IMR-90 (cell line): Measurements from ENCODE around the gene MYADML2. TPM values are rescaled to one million over a fixed set of nuclear protein-coding genes. Genes with fewer than 3 reads are reported as not detected.

ENCODE experiments used
- ATAC-seq: fragments of 200-7000 bp; cut with Tn5 transposase; 2 replicates; pipeline ENCODE4 v1.9.1; 2020; ENCODE audit warnings: low read depth, mild to moderate bottlenecking, moderate library complexity
- BruUV-seq: library from RNA; stranded (reverse); fragments of 400-500 nt; replicated peaks from 2 replicates; lab custom pipeline; 2021; lab: Mats Ljungman, UMichigan
- CTCF ChIA-PET: fragments of 300-600 bp; formaldehyde crosslinking; extraction: SDS; loops from one replicate; lab custom pipeline; 2021; ENCODE audit warnings: antibody characterized with exemption; lab: Yijun Ruan, JAX
- POLR2A ChIA-PET: fragments of 300-600 bp; sonication (Branson Sonifier 250); formaldehyde crosslinking; loops from one replicate; lab custom pipeline; 2022; ENCODE audit warnings: antibody characterized with exemption; ENCODE audit not compliant: unreplicated experiment; lab: Charles Lee
- DNase-seq: peaks from one replicate; pipeline ENCODE4 v3.0.0; 2013
- H2AFZ ChIP-seq: replicated peaks from 2 replicates; pipeline ENCODE3; 2013; ENCODE audit warnings: low read length, mild to moderate bottlenecking; ENCODE audit not compliant: poor library complexity
- H2AK5ac ChIP-seq: 2 replicates; pipeline ENCODE4 v1.6.1; 2013; ENCODE audit warnings: low read depth, low read length, inconsistent platforms
- H2AK9ac ChIP-seq: replicated peaks from 2 replicates; pipeline ENCODE3; 2013; ENCODE audit warnings: mild to moderate bottlenecking, low read depth, low read length, moderate library complexity; ENCODE audit not compliant: poor library complexity
- H2BK120ac ChIP-seq: 2 replicates; pipeline ENCODE4 v1.6.1; 2013; ENCODE audit warnings: low read depth, low read length, inconsistent platforms
- H2BK15ac ChIP-seq: 3 replicates; pipeline ENCODE4 v1.6.1; 2013; ENCODE audit warnings: low read depth, low read length, inconsistent platforms
- H2BK20ac ChIP-seq: 2 replicates; pipeline ENCODE4 v1.6.1; 2013; ENCODE audit warnings: low read depth, mild to moderate bottlenecking, inconsistent platforms, low read length, moderate library complexity
- H2BK5ac ChIP-seq: 2 replicates; pipeline ENCODE4 v1.6.1; 2013; ENCODE audit warnings: mild to moderate bottlenecking, low read depth, low read length, inconsistent platforms; ENCODE audit not compliant: poor library complexity, severe bottlenecking
- H3K14ac ChIP-seq: replicated peaks from 2 replicates; pipeline ENCODE4 v1.6.1; 2013; ENCODE audit warnings: low read depth, low read length, inconsistent platforms
- H3K18ac ChIP-seq: 2 replicates; pipeline ENCODE4 v1.6.1; 2013; ENCODE audit warnings: low read depth, low read length, control low read depth
- H3K23ac ChIP-seq: 2 replicates; pipeline ENCODE4 v1.6.1; 2013; ENCODE audit warnings: low read depth, low read length, inconsistent platforms
- H3K27ac ChIP-seq: 2 replicates; pipeline ENCODE4 v1.5.1; 2013; ENCODE audit warnings: mild to moderate bottlenecking, control low read depth, low read length; ENCODE audit not compliant: insufficient read depth
- H3K27me3 ChIP-seq: 2 replicates; pipeline ENCODE4 v1.6.1; 2013; ENCODE audit warnings: low read length; ENCODE audit not compliant: control insufficient read depth, insufficient read depth
- H3K36me3 ChIP-seq: 2 replicates; pipeline ENCODE4 v1.6.1; 2013; ENCODE audit warnings: low read length, mixed read lengths; ENCODE audit not compliant: control insufficient read depth, insufficient read depth
- H3K4ac ChIP-seq: 2 replicates; pipeline ENCODE4 v1.6.1; 2013; ENCODE audit warnings: low read depth, low read length, inconsistent platforms
- H3K4me1 ChIP-seq: 2 replicates; pipeline ENCODE4 v1.6.1; 2013; ENCODE audit warnings: low read length, mixed read lengths; ENCODE audit not compliant: control insufficient read depth, insufficient read depth
- H3K4me2 ChIP-seq: 2 replicates; pipeline ENCODE4 v1.6.1; 2013; ENCODE audit warnings: low read depth, mild to moderate bottlenecking, control low read depth, low read length, moderate library complexity
- H3K4me3 ChIP-seq: 2 replicates; pipeline ENCODE4 v1.5.1; 2013; ENCODE audit warnings: low read depth, mild to moderate bottlenecking, control low read depth, low read length, moderate library complexity; ENCODE audit not compliant: insufficient read depth
- H3K56ac ChIP-seq: 2 replicates; pipeline ENCODE4 v1.6.1; 2013; ENCODE audit warnings: low read length, inconsistent platforms; ENCODE audit not compliant: insufficient read depth; ENCODE audit errors: extremely low read depth
- H3K79me1 ChIP-seq, 2 experiments: 2 replicates each; pipeline ENCODE4 v1.6.1; 2013; ENCODE audit warnings: low read length in 2 of 2, inconsistent platforms in 1 of 2, low read depth in 1 of 2
- H3K9ac ChIP-seq: 2 replicates; pipeline ENCODE4 v1.6.1; 2013; ENCODE audit warnings: low read depth, low read length, control low read depth
- H3K9me1 ChIP-seq: 2 replicates; pipeline ENCODE4 v1.6.1; 2013; ENCODE audit warnings: low read length, inconsistent platforms; ENCODE audit not compliant: insufficient read depth
- H3K9me3 ChIP-seq: 2 replicates; pipeline ENCODE4 v1.6.1; 2013; ENCODE audit warnings: low read length; ENCODE audit not compliant: control insufficient read depth, insufficient read depth
- H4K20me1 ChIP-seq: 2 replicates; pipeline ENCODE4 v1.6.1; 2013; ENCODE audit warnings: low read length, inconsistent platforms; ENCODE audit not compliant: insufficient read depth
- H4K5ac ChIP-seq: 2 replicates; pipeline ENCODE4 v1.6.1; 2013; ENCODE audit warnings: mild to moderate bottlenecking, low read depth, low read length, control low read depth
- H4K8ac ChIP-seq, 2 experiments: 2 replicates each; pipeline ENCODE4 v1.6.1; 2013; ENCODE audit warnings: low read depth in 2 of 2, low read length in 2 of 2, control low read depth in 1 of 2, inconsistent platforms in 1 of 2
- H4K91ac ChIP-seq: 2 replicates; pipeline ENCODE4 v1.6.1; 2013; ENCODE audit warnings: low read depth, low read length, inconsistent platforms; ENCODE audit not compliant: insufficient read depth
- BHLHE40 ChIP-seq: fragments of 150-350 bp; IDR thresholded peaks from 2 replicates; pipeline ENCODE4 v1.6.1; 2016; ENCODE audit warnings: mild to moderate bottlenecking, low read depth, low read length
- USF2 ChIP-seq: fragments of 150-350 bp; IDR thresholded peaks from 2 replicates; pipeline ENCODE4 v1.6.1; 2017; ENCODE audit warnings: mild to moderate bottlenecking, antibody characterized with exemption, low read length, low read depth
- WGBS, 2 experiments: methylation state at CpG; one replicate each; pipeline versions ENCODE4 v1.1.5 to v1.1.7; 2013; ENCODE audit warnings: missing lambda C conversion rate in 2 of 2; ENCODE audit not compliant: insufficient read length in 1 of 2; ENCODE audit errors: extremely low coverage in 2 of 2; 5-methylcytosine and 5-hydroxymethylcytosine counted together
- dilution Hi-C: fragments of 300-500 bp; cut with HindIII; formaldehyde crosslinking; loops from one replicate; pipeline ENCODE4 v1.14.3; 2018; ENCODE audit warnings: low sequenced_read_pairs; ENCODE audit not compliant: unreplicated experiment
- in situ Hi-C: fragments of 300-500 bp; cut with MboI; formaldehyde crosslinking; loops from 3 replicates; pipeline ENCODE4 v1.14.3; 2019; ENCODE audit warnings: low sequenced_read_pairs, inconsistent platforms, mixed read lengths
- intact Hi-C: fragments of 100-400 bp; cut with micrococcal nuclease; formaldehyde crosslinking; loops from 2 replicates; pipeline ENCODE4 v1.10.0; 2022
- polyA plus RNA-seq, 3 experiments: library from polyadenylated mRNA; depleted of rRNA; stranded (reverse); fragments of >200 nt; gene quantifications; 2 replicates each; pipeline ENCODE4 v1.2.3, GENCODE V29; 2012; ENCODE audit warnings: low replicate concordance in 1 of 3
- total RNA-seq: library from RNA; depleted of rRNA; stranded (reverse); fragments of >200 nt; gene quantifications from 2 replicates; pipeline ENCODE4 v1.2.3, GENCODE V29; 2012

MYADML2 gene
- total and polyA plus RNA-seq, 2 of the 4 experiments (the other 2 are of a cell fraction) = not detected

GRCh38 chr17:81942167-81942553 lies 4.9 kb downstream of the MYADML2 start:
- H3K4ac ChIP-seq = no peak overlapping the region
- H3K4me2 ChIP-seq = no peak overlapping the region
- no peak overlapping the region for H3K27ac ChIP-seq
- ChIA-PET CTCF (interaction anchor here (1.1 kb wide), 1 partner anchor 17 kb away, joined by 3 read pairs; no protein-coding TSS in a partner anchor), POLR2A (no interaction called here)
- no peak overlapping the region for H3K9ac ChIP-seq
- H2BK120ac ChIP-seq = no peak overlapping the region
- intact Hi-C loops (no loop called here), dilution Hi-C loops (no loop called here), in situ Hi-C loops (no loop called here)
- H2AK5ac ChIP-seq = no peak overlapping the region
- peaks cover 25% of the 10 kb centered on the region for H3K27me3 ChIP-seq
- H2BK20ac ChIP-seq = no peak overlapping the region
- no peak overlapping the region for H2BK15ac ChIP-seq
- peak overlapping the region; percentile 3 for H2AFZ ChIP-seq
- H3K4me3 ChIP-seq = no peak overlapping the region
- no peak overlapping the region for H3K14ac ChIP-seq
- no CpG with 5 or more reads among the region's 12 CpGs for WGBS, 2 experiments
- no peak overlapping the region for H4K5ac ChIP-seq
- no peaks in the 10 kb centered on the region for H3K4me1 ChIP-seq
- TF ChIP-seq USF2 = no peak
- TF ChIP-seq BHLHE40 = no peak
- no peak for ATAC-seq
- H3K18ac ChIP-seq = no peak overlapping the region
- no peak overlapping the region for H2BK5ac ChIP-seq
- no peak overlapping the region for H2AK9ac ChIP-seq
- no TSS peak for BruUV-seq
- H3K9me3 ChIP-seq = no peaks in the 10 kb centered on the region
- H3K36me3 ChIP-seq = no peaks in the 10 kb centered on the region
- no peak overlapping the region for H4K8ac ChIP-seq
- no peak overlapping the region for H3K56ac ChIP-seq
- no peaks in the 10 kb centered on the region; a peak in 1 of 4 replicates for H3K79me1 ChIP-seq
- H3K23ac ChIP-seq = no peak overlapping the region
- H3K9me1 ChIP-seq = no peaks in the 10 kb centered on the region
- H4K91ac ChIP-seq = no peak overlapping the region
- no peaks in the 10 kb centered on the region; the same call in 1 of the 2 replicates for H4K20me1 ChIP-seq
- no peak for DNase-seq
